Right lobe of liver (tissue), 4 donors: ENCODE data around the gene PTPRK.

Experiments
- POLR2A ChIP-seq: fragments of 450-650 bp; IDR thresholded peaks from one replicate; pipeline ENCODE4 v1.6.1; 2017; ENCODE audit warnings: antibody characterized with exemption, mild to moderate bottlenecking
- TF ChIP-seq, protein P1 (sequence below), 4 donors: fragments of 200-600 bp in 3 of 4; fragments of 450-650 bp in 1 of 4; IDR thresholded peaks; one replicate each; pipeline versions ENCODE4 v1.5.1 to v1.8.0; 2016 to 2022; ENCODE audit warnings: antibody characterized with exemption in 4 of 4, mild to moderate bottlenecking in 2 of 4
- donor health status: DM: no; HTN: no; CAD: no.
- donor health status: DM: no; HTN: no; CAD: no.
- donor health status: DM: no; HTN: yes; CAD: no.

DNA sequence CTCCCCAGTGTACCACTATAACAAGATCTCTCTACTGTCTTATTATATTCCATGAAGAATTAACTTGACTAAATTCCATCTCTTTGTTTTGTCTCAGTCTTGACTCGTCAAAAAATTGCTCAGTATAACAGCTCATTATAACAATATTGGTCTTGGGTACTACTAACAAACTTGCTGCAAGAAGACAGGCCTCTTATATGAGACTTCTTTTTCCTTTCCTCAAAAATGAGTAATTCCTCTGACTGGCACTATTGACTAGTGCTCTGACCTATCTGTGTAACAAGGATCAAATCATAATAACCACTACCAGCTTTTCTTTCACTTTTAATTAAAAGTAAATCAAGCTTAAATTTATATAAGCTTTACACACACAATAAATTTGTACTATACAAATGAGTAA is 528.3 kb downstream of the PTPRK start:
- TF ChIP-seq, protein P1, sequence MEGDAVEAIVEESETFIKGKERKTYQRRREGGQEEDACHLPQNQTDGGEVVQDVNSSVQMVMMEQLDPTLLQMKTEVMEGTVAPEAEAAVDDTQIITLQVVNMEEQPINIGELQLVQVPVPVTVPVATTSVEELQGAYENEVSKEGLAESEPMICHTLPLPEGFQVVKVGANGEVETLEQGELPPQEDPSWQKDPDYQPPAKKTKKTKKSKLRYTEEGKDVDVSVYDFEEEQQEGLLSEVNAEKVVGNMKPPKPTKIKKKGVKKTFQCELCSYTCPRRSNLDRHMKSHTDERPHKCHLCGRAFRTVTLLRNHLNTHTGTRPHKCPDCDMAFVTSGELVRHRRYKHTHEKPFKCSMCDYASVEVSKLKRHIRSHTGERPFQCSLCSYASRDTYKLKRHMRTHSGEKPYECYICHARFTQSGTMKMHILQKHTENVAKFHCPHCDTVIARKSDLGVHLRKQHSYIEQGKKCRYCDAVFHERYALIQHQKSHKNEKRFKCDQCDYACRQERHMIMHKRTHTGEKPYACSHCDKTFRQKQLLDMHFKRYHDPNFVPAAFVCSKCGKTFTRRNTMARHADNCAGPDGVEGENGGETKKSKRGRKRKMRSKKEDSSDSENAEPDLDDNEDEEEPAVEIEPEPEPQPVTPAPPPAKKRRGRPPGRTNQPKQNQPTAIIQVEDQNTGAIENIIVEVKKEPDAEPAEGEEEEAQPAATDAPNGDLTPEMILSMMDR (IDR thresholded peaks at IDR 0.05): no peak
- no peak for TF ChIP-seq POLR2A
